ENCODE data around the gene CD151. TPM values are rescaled to one million over a fixed set of nuclear protein-coding genes. Genes with fewer than 3 reads are reported as not detected.
A peak's percentile ranks its signal among the peaks of the same experiment; 100 is the strongest.

The CD151 gene
- total and polyA plus RNA-seq, 2 experiments from 2014 or later = 248 to 356 TPM

DNA sequence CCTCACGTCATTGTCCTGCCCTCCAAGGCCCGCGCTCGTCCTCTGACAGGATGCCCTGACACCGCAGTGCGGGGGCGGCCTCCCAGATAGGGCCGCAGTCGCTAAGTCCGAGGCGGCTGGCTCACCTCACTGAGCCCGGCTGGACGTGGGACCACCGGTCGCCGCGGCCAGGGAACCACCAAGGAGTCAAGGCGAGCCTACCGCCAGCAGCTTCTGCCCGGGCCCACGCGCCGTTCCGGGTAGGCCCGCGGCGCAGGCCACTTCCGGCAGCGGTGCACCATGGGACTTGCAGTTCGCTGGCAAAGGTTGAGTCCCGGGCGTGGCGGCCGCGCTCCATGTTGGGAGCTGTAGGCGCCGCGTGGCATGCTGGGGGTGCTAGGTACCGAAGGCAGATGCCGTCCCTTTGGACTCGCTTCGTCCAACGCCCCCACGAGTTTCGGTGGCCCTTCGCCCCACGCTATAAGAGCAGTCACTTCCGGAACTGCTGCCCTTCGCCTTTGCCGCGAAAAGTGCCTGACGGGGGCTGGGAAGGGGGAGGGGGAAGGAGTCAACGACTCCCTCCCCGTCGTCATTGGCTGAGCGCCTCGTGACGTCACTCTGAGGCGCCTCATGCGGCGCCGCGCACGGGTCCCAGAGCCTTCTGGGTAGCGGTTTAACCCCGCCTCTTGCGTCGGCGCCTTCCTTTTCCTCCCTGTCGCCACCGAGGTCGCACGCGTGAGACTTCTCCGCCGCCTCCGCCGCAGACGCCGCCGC lies 23.3 kb upstream of the CD151 start, which contains the start of gene RPLP2:
Gene RPLP2 (plus strand): TSS at position 681 of the 753 bp plus-strand sequence. CDS start 268 bp downstream, outside the sequence.
- no peaks in the 10 kb centered on the region for H3K27me3 ChIP-seq
- no peaks in the 10 kb centered on the region for H3K9me3 ChIP-seq (ENCODE audit: low read depth)
- peaks cover 10% of the 10 kb centered on the region for H3K4me1 ChIP-seq (ENCODE audit: insufficient read depth)
- no peaks in the 10 kb centered on the region for H3K9me2 ChIP-seq (replicated peaks; ENCODE audit: insufficient read depth)
- peak within 1 kb of the TSS; percentile 96 for H3K27ac ChIP-seq
- H2AFZ ChIP-seq = peak within 1 kb of the TSS; percentile 44
- no peaks in the 10 kb centered on the region for H3K36me3 ChIP-seq (replicated peaks; ENCODE audit: insufficient read depth, low read depth)
- H4K20me1 ChIP-seq (ENCODE audit: insufficient read depth, poor library complexity, severe bottlenecking) = peaks cover 22% of the 10 kb centered on the region
- peak within 1 kb of the TSS; percentile 98 for H3K4me2 ChIP-seq
- DNase-seq (ENCODE audit: low spot score) = peak; percentile 99
- TF ChIP-seq, protein P1, sequence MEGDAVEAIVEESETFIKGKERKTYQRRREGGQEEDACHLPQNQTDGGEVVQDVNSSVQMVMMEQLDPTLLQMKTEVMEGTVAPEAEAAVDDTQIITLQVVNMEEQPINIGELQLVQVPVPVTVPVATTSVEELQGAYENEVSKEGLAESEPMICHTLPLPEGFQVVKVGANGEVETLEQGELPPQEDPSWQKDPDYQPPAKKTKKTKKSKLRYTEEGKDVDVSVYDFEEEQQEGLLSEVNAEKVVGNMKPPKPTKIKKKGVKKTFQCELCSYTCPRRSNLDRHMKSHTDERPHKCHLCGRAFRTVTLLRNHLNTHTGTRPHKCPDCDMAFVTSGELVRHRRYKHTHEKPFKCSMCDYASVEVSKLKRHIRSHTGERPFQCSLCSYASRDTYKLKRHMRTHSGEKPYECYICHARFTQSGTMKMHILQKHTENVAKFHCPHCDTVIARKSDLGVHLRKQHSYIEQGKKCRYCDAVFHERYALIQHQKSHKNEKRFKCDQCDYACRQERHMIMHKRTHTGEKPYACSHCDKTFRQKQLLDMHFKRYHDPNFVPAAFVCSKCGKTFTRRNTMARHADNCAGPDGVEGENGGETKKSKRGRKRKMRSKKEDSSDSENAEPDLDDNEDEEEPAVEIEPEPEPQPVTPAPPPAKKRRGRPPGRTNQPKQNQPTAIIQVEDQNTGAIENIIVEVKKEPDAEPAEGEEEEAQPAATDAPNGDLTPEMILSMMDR (IDR thresholded peaks at IDR 0.05; ENCODE audit: poor library complexity) = no peak
- WGBS (ENCODE audit: low lambda C conversion rate, missing lambda C conversion rate) = 2% methylated on average over 81 of the region's 81 CpGs
- peak within 1 kb of the TSS; percentile 68 for H3K4me3 ChIP-seq
- H3K79me2 ChIP-seq = peaks cover 47% of the 10 kb centered on the region

DNA sequence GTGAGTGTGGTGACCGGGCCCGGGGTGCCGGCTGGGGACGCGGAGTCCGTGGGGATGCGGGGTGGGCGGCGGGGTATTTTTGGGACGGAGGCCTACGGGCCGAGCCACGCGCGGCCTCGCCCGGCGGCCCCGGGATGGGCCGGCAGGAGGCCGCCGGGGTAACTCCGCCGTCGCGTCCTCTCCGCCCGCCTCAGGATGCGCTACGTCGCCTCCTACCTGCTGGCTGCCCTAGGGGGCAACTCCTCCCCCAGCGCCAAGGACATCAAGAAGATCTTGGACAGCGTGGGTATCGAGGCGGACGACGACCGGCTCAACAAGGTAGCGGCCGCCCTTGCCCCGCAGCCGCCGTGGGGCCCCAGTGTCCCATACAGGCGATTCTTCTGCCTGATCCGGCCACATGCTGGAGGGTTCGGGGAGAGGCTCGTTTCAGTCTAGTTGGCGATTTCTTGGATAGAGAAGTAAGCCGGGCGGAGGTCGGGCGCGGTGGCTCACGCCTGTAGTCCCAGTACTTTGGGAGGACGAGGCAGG lies 22.6 kb upstream of the CD151 start:
- no peak overlapping the region for H2AFZ ChIP-seq
- no peak for DNase-seq (ENCODE audit: low spot score)
- H3K9me3 ChIP-seq (ENCODE audit: low read depth) = no peaks in the 10 kb centered on the region
- peaks cover 22% of the 10 kb centered on the region for H4K20me1 ChIP-seq (ENCODE audit: insufficient read depth, poor library complexity, severe bottlenecking)
- peak overlapping the region; percentile 96 for H3K27ac ChIP-seq
- WGBS (ENCODE audit: low lambda C conversion rate, missing lambda C conversion rate) = 1% methylated on average over 36 of the region's 55 CpGs
- peak overlapping the region; percentile 98 for H3K4me2 ChIP-seq
- H3K9me2 ChIP-seq (replicated peaks; ENCODE audit: insufficient read depth) = no peaks in the 10 kb centered on the region
- H3K4me1 ChIP-seq (ENCODE audit: insufficient read depth) = peaks cover 7% of the 10 kb centered on the region
- peaks cover 44% of the 10 kb centered on the region for H3K79me2 ChIP-seq
- TF ChIP-seq EZH2 (IDR thresholded peaks at IDR 0.05; ENCODE audit: borderline replicate concordance) (no peak), EZH2phosphoT487 (IDR thresholded peaks at IDR 0.05; ENCODE audit: low read depth, severe bottlenecking, unreplicated experiment) (no peak)
- TF ChIP-seq, protein P1 (IDR thresholded peaks at IDR 0.05; ENCODE audit: poor library complexity) = no peak
- peak overlapping the region; percentile 68 for H3K4me3 ChIP-seq
- H3K27me3 ChIP-seq = no peaks in the 10 kb centered on the region
- H3K36me3 ChIP-seq (replicated peaks; ENCODE audit: insufficient read depth, low read depth) = no peaks in the 10 kb centered on the region

DNA sequence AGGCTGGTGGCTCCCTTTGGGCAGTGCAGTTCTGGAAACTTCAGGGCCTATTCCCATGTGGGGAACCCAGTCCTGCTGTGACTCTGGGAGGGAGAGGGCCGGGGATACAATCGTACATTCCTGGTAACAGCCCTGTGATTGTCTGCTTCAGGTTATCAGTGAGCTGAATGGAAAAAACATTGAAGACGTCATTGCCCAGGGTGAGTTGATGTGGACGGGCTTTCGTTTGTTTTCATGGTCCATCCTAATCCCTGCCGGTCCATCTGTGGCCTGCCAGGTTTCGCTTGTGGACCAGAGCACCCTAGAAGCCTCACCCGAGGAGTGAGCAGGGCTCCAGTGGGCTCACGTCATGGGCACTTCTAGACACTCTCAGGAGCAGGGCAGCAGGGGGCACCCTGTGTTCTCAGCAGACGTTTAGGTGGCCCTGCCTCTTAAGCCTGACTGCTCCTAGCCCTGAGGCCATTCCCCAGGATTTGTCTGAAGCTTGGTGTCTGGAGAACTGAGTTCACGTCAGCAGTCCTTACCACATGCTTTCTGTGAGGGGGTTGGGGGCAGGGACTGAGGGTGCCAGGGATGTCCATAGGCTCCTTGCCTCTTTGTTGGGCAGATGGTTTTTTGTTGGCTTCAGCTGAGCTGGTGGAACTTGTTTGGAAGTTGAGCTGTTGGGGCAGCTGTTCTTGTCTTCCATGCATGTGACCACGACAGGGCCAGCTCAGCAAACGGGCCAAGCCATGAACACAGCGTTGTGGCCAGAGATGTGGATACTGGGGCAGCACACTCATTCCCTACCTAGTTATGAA lies 21.1 kb upstream of the CD151 start:
- peaks cover 44% of the 10 kb centered on the region for H3K79me2 ChIP-seq
- H3K27ac ChIP-seq = no peak overlapping the region
- H3K36me3 ChIP-seq (replicated peaks; ENCODE audit: insufficient read depth, low read depth) = no peaks in the 10 kb centered on the region
- H3K9me2 ChIP-seq (replicated peaks; ENCODE audit: insufficient read depth) = no peaks in the 10 kb centered on the region
- H4K20me1 ChIP-seq (ENCODE audit: insufficient read depth, poor library complexity, severe bottlenecking) = peaks cover 22% of the 10 kb centered on the region
- no peak for DNase-seq (ENCODE audit: low spot score)
- H3K9me3 ChIP-seq (ENCODE audit: low read depth) = no peaks in the 10 kb centered on the region
- WGBS (ENCODE audit: low lambda C conversion rate, missing lambda C conversion rate) = 85% methylated on average over 14 of the region's 14 CpGs
- no peak overlapping the region for H3K4me3 ChIP-seq
- peaks cover 7% of the 10 kb centered on the region for H3K4me1 ChIP-seq (ENCODE audit: insufficient read depth)
- H3K4me2 ChIP-seq = peak overlapping the region; percentile 98
- TF ChIP-seq EZH2 (IDR thresholded peaks at IDR 0.05; ENCODE audit: borderline replicate concordance) (no peak), EZH2phosphoT487 (IDR thresholded peaks at IDR 0.05; ENCODE audit: low read depth, severe bottlenecking, unreplicated experiment) (no peak)
- TF ChIP-seq, protein P1 (IDR thresholded peaks at IDR 0.05; ENCODE audit: poor library complexity) = no peak
- no peak overlapping the region for H2AFZ ChIP-seq
- H3K27me3 ChIP-seq = no peaks in the 10 kb centered on the region
